ENCODE data around the gene GPS2. TPM values are rescaled to one million over a fixed set of nuclear protein-coding genes. Genes with fewer than 3 reads are reported as not detected.

Gene GPS2
- total RNA-seq, 4 donors from 2014 or later, result 66.9 to 104 (median 82.5) TPM

GRCh38 chr17:7304179-7304578 lies 11.0 kb downstream of the GPS2 start:
- Histone ChIP-seq H3K36me3 (peaks cover 0 to under 1% of the 10 kb centered on the region in 2 donors), H3K9me3 (no peaks in the 10 kb centered on the region), H3K27ac (no peak overlapping the region), H3K4me3 (no peak overlapping the region), H3K27me3 (no peaks in the 10 kb centered on the region), H3K4me1 (peaks cover 2 to 15% (median 4%) of the 10 kb centered on the region in 3 donors)
- ATAC-seq, result no peak
- TF ChIP-seq CTCF (IDR thresholded peaks at IDR 0.05) (no peak), POLR2AphosphoS5 (IDR thresholded peaks at IDR 0.05) (no peak), EP300 (IDR thresholded peaks at IDR 0.05) (no peak), POLR2A (IDR thresholded peaks at IDR 0.05) (no peak)
- 90 to 91% methylated on average over 3 to 7 of the region's 7 CpGs for WGBS, 2 donors (ENCODE audit: low coverage in 1 of 2)

- TF ChIP-seq POLR2AphosphoS5 (IDR thresholded peaks at IDR 0.05) (peak; percentile 78), POLR2A (IDR thresholded peaks at IDR 0.05) (no peak), EP300 (IDR thresholded peaks at IDR 0.05) (no peak), CTCF (IDR thresholded peaks at IDR 0.05) (peak in 3 of 4 experiments; percentile 98 to 99 (median 99))
- WGBS, 2 donors (ENCODE audit: low coverage in 1 of 2), result 4 to 38% methylated on average over 2 to 15 of the region's 51 CpGs
- peak; percentile 88 for ATAC-seq
- peak overlapping the region in 1 of 2 donors; percentile 30 for H3K4me3 ChIP-seq
- peaks cover 25% of the 10 kb centered on the region for H3K27me3 ChIP-seq
- H3K27ac ChIP-seq, result peak overlapping the region; percentile 58 to 98 (median 90)
- H3K9me3 ChIP-seq, result no peaks in the 10 kb centered on the region
- H3K36me3 ChIP-seq, result no peaks in the 10 kb centered on the region
- H3K4me1 ChIP-seq, result peaks cover 5 to 56% (median 41%) of the 10 kb centered on the region in 3 donors
Measured at GRCh38 chr17:7296189-7296861, 18.8 kb downstream of the GPS2 start.

- Histone ChIP-seq H3K4me3 (peak overlapping the region in 1 of 2 donors; percentile 49), H3K27ac (peak overlapping the region; percentile 58 to 98 (median 90)), H3K9me3 (no peaks in the 10 kb centered on the region), H3K36me3 (no peaks in the 10 kb centered on the region), H3K4me1 (peaks cover 5 to 64% (median 41%) of the 10 kb centered on the region in 3 donors), H3K27me3 (peaks cover 30% of the 10 kb centered on the region)
- no peak for ATAC-seq
- TF ChIP-seq EP300 (IDR thresholded peaks at IDR 0.05) (no peak), POLR2AphosphoS5 (IDR thresholded peaks at IDR 0.05) (no peak), POLR2A (IDR thresholded peaks at IDR 0.05) (no peak), CTCF (IDR thresholded peaks at IDR 0.05) (no peak)
- WGBS, 2 donors (ENCODE audit: low coverage in 1 of 2), result 70 to 72% methylated on average over 12 to 35 of the region's 42 CpGs
Measured at GRCh38 chr17:7295230-7296180, 19.7 kb downstream of the GPS2 start.

GRCh38 chr17:7294614-7295153 lies 20.5 kb downstream of the GPS2 start, which contains the start of gene YBX2:
Gene YBX2, minus strand, starts transcription at chr17:7294639. Its CDS starts 139 bp downstream, at chr17:7294500.
- no peaks in the 10 kb centered on the region for H3K9me3 ChIP-seq
- H3K27me3 ChIP-seq, result peaks cover 38% of the 10 kb centered on the region
- peak within 1 kb of the TSS in 1 of 2 donors; percentile 49 for H3K4me3 ChIP-seq
- peak within 1 kb of the TSS; percentile 58 to 98 (median 90) for H3K27ac ChIP-seq
- peak; percentile 56 for ATAC-seq
- 0 to 4% methylated on average over 5 to 6 of the region's 57 CpGs for WGBS, 2 donors (ENCODE audit: low coverage in 1 of 2)
- H3K4me1 ChIP-seq, result peaks cover 5 to 72% (median 41%) of the 10 kb centered on the region in 3 donors
- H3K36me3 ChIP-seq, result no peaks in the 10 kb centered on the region
- TF ChIP-seq POLR2A (IDR thresholded peaks at IDR 0.05) (no peak), EP300 (IDR thresholded peaks at IDR 0.05) (no peak), CTCF (IDR thresholded peaks at IDR 0.05) (no peak), POLR2AphosphoS5 (IDR thresholded peaks at IDR 0.05) (no peak)
